Trophoblast cell (in vitro differentiated cells and primary cell): ENCODE measurements around the gene CPNE7.

Experiments used
- DNase-seq, 2 donors: peaks; one replicate each; pipeline ENCODE4 v3.0.0-alpha.2; 2016
- H2AFZ ChIP-seq: 2 replicates; pipeline ENCODE4 v1.6.1; 2013; ENCODE audit warnings: low read length, moderate library complexity, mild to moderate bottlenecking; ENCODE audit not compliant: insufficient read depth, poor library complexity
- H2AK5ac ChIP-seq: 2 replicates; pipeline ENCODE4 v1.6.1; 2013; ENCODE audit warnings: mild to moderate bottlenecking, low read length
- H2BK120ac ChIP-seq: 2 replicates; pipeline ENCODE4 v1.6.1; 2013; ENCODE audit warnings: low read length, mild to moderate bottlenecking, moderate library complexity; ENCODE audit not compliant: insufficient read depth, poor library complexity
- H2BK12ac ChIP-seq: 2 replicates; pipeline ENCODE4 v1.6.1; 2013; ENCODE audit warnings: mild to moderate bottlenecking, low read length, moderate library complexity
- H2BK5ac ChIP-seq: 2 replicates; pipeline ENCODE4 v1.6.1; 2013; ENCODE audit warnings: low read length, low read depth, moderate library complexity, mild to moderate bottlenecking; ENCODE audit not compliant: poor library complexity
- H3K14ac ChIP-seq: 2 replicates; pipeline ENCODE4 v1.6.1; 2013; ENCODE audit warnings: mild to moderate bottlenecking, low read length
- H3K18ac ChIP-seq: 2 replicates; pipeline ENCODE4 v1.6.1; 2013; ENCODE audit warnings: mild to moderate bottlenecking, low read length
- H3K23ac ChIP-seq: 2 replicates; pipeline ENCODE4 v1.6.1; 2013; ENCODE audit warnings: low read length
- H3K27ac ChIP-seq: 2 replicates; pipeline ENCODE4 v1.5.1; 2013; ENCODE audit warnings: low read depth, mild to moderate bottlenecking, inconsistent platforms, low read length, moderate library complexity
- H3K27me3 ChIP-seq: 2 replicates; pipeline ENCODE4 v1.6.1; 2013; ENCODE audit warnings: inconsistent platforms, mild to moderate bottlenecking, low read length, moderate library complexity; ENCODE audit not compliant: insufficient read depth
- H3K36me3 ChIP-seq, 2 experiments: 1 replicate in 1 of 2; 2 replicates in 1 of 2; pipeline ENCODE4 v1.6.1; 2013; ENCODE audit warnings: low read length in 2 of 2, mild to moderate bottlenecking in 2 of 2, moderate library complexity in 1 of 2; ENCODE audit not compliant: insufficient read depth in 2 of 2, control insufficient read depth in 1 of 2
- H3K4ac ChIP-seq: 2 replicates; pipeline ENCODE4 v1.6.1; 2013; ENCODE audit warnings: low read depth, mild to moderate bottlenecking, low read length, moderate library complexity
- H3K4me1 ChIP-seq, 2 experiments: 1 replicate in 1 of 2; 2 replicates in 1 of 2; pipeline ENCODE4 v1.6.1; 2013; ENCODE audit warnings: low read length in 2 of 2, mild to moderate bottlenecking in 2 of 2, moderate library complexity in 1 of 2; ENCODE audit not compliant: insufficient read depth in 2 of 2, control insufficient read depth in 1 of 2
- H3K4me2 ChIP-seq: 2 replicates; pipeline ENCODE4 v1.6.1; 2013; ENCODE audit warnings: inconsistent platforms, mild to moderate bottlenecking, low read length, moderate library complexity
- H3K4me3 ChIP-seq: 2 replicates; pipeline ENCODE4 v1.5.1; 2013; ENCODE audit warnings: mild to moderate bottlenecking, low read depth, low read length, inconsistent platforms
- H3K79me1 ChIP-seq: one replicate; pipeline ENCODE4 v1.6.1; 2013; ENCODE audit warnings: low read length
- H3K79me2 ChIP-seq: 2 replicates; pipeline ENCODE4 v1.6.1; 2013; ENCODE audit warnings: low read length, mild to moderate bottlenecking; ENCODE audit not compliant: control insufficient read depth, insufficient read depth, poor library complexity
- H3K9ac ChIP-seq: 2 replicates; pipeline ENCODE4 v1.6.1; 2013; ENCODE audit warnings: mild to moderate bottlenecking, low read length
- H3K9me3 ChIP-seq: 2 replicates; pipeline ENCODE4 v1.6.1; 2013; ENCODE audit warnings: low read depth, mild to moderate bottlenecking, control low read depth, inconsistent platforms, low read length; ENCODE audit not compliant: insufficient read depth
- H4K12ac ChIP-seq: 2 replicates; pipeline ENCODE4 v1.6.1; 2013; ENCODE audit warnings: low read depth, mild to moderate bottlenecking, low read length, moderate library complexity
- H4K8ac ChIP-seq: 2 replicates; pipeline ENCODE4 v1.6.1; 2013; ENCODE audit warnings: low read depth, mild to moderate bottlenecking, low read length, moderate library complexity
- H4K91ac ChIP-seq: one replicate; pipeline ENCODE4 v1.6.1; 2013; ENCODE audit warnings: low read depth, mild to moderate bottlenecking, low read length, moderate library complexity
- WGBS: extraction: QIAGEN DNeasy Blood & Tissue Kit; methylation state at CpG from one replicate; pipeline ENCODE4 v1.1.7; 2013; ENCODE audit warnings: missing lambda C conversion rate; ENCODE audit not compliant: insufficient read length, insufficient coverage; ENCODE audit errors: extremely low coverage; 5-methylcytosine and 5-hydroxymethylcytosine counted together

Gene CPNE7

GRCh38 chr16:89565256-89565505, 10.4 kb upstream of the CPNE7 start:
- Histone ChIP-seq H3K4me2 (peak overlapping the region; percentile 25), H3K14ac (no peak overlapping the region), H3K23ac (no peak overlapping the region), H3K9me3 (no peaks in the 10 kb centered on the region), H3K79me1 (peaks cover 10% of the 10 kb centered on the region), H3K4ac (no peak overlapping the region), H3K9ac (no peak overlapping the region), H4K91ac (no peak overlapping the region), H3K27me3 (no peaks in the 10 kb centered on the region), H3K18ac (no peak overlapping the region), H3K27ac (no peak overlapping the region), H4K12ac (no peak overlapping the region), H3K36me3 (peaks cover 35 to 38% of the 10 kb centered on the region in 2 experiments), H3K79me2 (peaks cover 15% of the 10 kb centered on the region), H2AFZ (no peak overlapping the region), H3K4me1 (peaks cover 19 to 22% of the 10 kb centered on the region in 2 experiments), H2BK120ac (no peak overlapping the region), H2BK5ac (no peak overlapping the region), H2BK12ac (no peak overlapping the region), H3K4me3 (no peak overlapping the region), H4K8ac (no peak overlapping the region), H2AK5ac (no peak overlapping the region)
- no CpG with 5 or more reads among the region's 3 CpGs for whole genome bisulfite sequencing
- DNase-seq: peak in 1 of 2 donors; percentile 11

- no peaks in the 10 kb centered on the region for H3K27me3 ChIP-seq
- no peak overlapping the region for H2AFZ ChIP-seq
- no peak overlapping the region for H3K9ac ChIP-seq
- no peak overlapping the region for H3K14ac ChIP-seq
- DNase-seq: peak in 1 of 2 donors; percentile 48
- H4K8ac ChIP-seq: no peak overlapping the region
- peaks cover 19 to 22% of the 10 kb centered on the region in 2 experiments for H3K4me1 ChIP-seq
- no peak overlapping the region for H2AK5ac ChIP-seq
- peaks cover 6% of the 10 kb centered on the region for H3K79me1 ChIP-seq
- H3K18ac ChIP-seq: no peak overlapping the region
- peaks cover 12% of the 10 kb centered on the region for H3K79me2 ChIP-seq
- H3K4me2 ChIP-seq: peak overlapping the region; percentile 25
- no peak overlapping the region for H4K91ac ChIP-seq
- no peak overlapping the region for H4K12ac ChIP-seq
- H3K36me3 ChIP-seq: peaks cover 35 to 38% of the 10 kb centered on the region in 2 experiments
- no peak overlapping the region for H2BK5ac ChIP-seq
- no CpG with 5 or more reads among the region's 46 CpGs for WGBS
- no peak overlapping the region for H3K23ac ChIP-seq
- no peak overlapping the region for H3K4ac ChIP-seq
- H3K9me3 ChIP-seq: no peaks in the 10 kb centered on the region
- H2BK120ac ChIP-seq: no peak overlapping the region
- no peak overlapping the region for H3K27ac ChIP-seq
- no peak overlapping the region for H2BK12ac ChIP-seq
- no peak overlapping the region for H3K4me3 ChIP-seq
Observed at GRCh38 chr16:89565506-89566372, 9.8 kb upstream of the CPNE7 start.

GRCh38 chr16:89567656-89568594, 7.6 kb upstream of the CPNE7 start:
- Histone ChIP-seq H3K79me1 (no peaks in the 10 kb centered on the region), H3K4me2 (no peak overlapping the region), H3K36me3 (peaks cover 19 to 20% of the 10 kb centered on the region in 2 experiments), H3K9ac (no peak overlapping the region), H3K23ac (no peak overlapping the region), H4K12ac (no peak overlapping the region), H3K4ac (no peak overlapping the region), H3K18ac (no peak overlapping the region), H4K91ac (no peak overlapping the region), H2AFZ (no peak overlapping the region), H3K27ac (no peak overlapping the region), H2BK120ac (no peak overlapping the region), H3K27me3 (no peaks in the 10 kb centered on the region), H3K9me3 (peaks cover 3% of the 10 kb centered on the region), H3K14ac (no peak overlapping the region), H2AK5ac (no peak overlapping the region), H4K8ac (no peak overlapping the region), H3K4me3 (no peak overlapping the region), H2BK5ac (no peak overlapping the region), H2BK12ac (no peak overlapping the region), H3K79me2 (no peaks in the 10 kb centered on the region), H3K4me1 (peaks cover 18 to 21% of the 10 kb centered on the region in 2 experiments)
- DNase-seq: no peak
- no CpG with 5 or more reads among the region's 30 CpGs for WGBS

- H2BK5ac ChIP-seq: no peak overlapping the region
- H3K14ac ChIP-seq: no peak overlapping the region
- no peak overlapping the region for H3K4me3 ChIP-seq
- H4K12ac ChIP-seq: no peak overlapping the region
- H3K4me2 ChIP-seq: no peak overlapping the region
- peaks cover 23 to 25% of the 10 kb centered on the region in 2 experiments for H3K4me1 ChIP-seq
- no peak overlapping the region for H2BK12ac ChIP-seq
- no peak overlapping the region for H3K18ac ChIP-seq
- H3K4ac ChIP-seq: no peak overlapping the region
- no peak overlapping the region for H4K91ac ChIP-seq
- no peak overlapping the region for H2AK5ac ChIP-seq
- H3K36me3 ChIP-seq: peaks cover under 1 to 2% of the 10 kb centered on the region in 2 experiments
- H3K9me3 ChIP-seq: peaks cover 3% of the 10 kb centered on the region
- no peak overlapping the region for H4K8ac ChIP-seq
- H3K79me2 ChIP-seq: no peaks in the 10 kb centered on the region
- no CpG with 5 or more reads among the region's 23 CpGs for WGBS
- H2AFZ ChIP-seq: no peak overlapping the region
- no peak overlapping the region for H3K23ac ChIP-seq
- H3K79me1 ChIP-seq: no peaks in the 10 kb centered on the region
- peaks cover 1% of the 10 kb centered on the region for H3K27me3 ChIP-seq
- no peak overlapping the region for H3K27ac ChIP-seq
- H3K9ac ChIP-seq: peak overlapping the region; percentile 9
- no peak overlapping the region for H2BK120ac ChIP-seq
- DNase-seq: no peak
Observed at GRCh38 chr16:89569506-89570341, 5.8 kb upstream of the CPNE7 start.
